HCT116 (cell line): ENCODE measurements around the gene C1orf21. TPM values are rescaled to one million over a fixed set of nuclear protein-coding genes. Genes with fewer than 3 reads are reported as not detected.

ENCODE experiments used
- ATAC-seq: fragments of 200-7000 bp; cut with Tn5 transposase; 2 replicates; pipeline ENCODE4 v1.9.1; 2020; ENCODE audit warnings: mild to moderate bottlenecking, moderate library complexity
- BruUV-seq: library from RNA; stranded (reverse); fragments of 400-500 nt; replicated peaks from 2 replicates; lab custom pipeline; 2021; lab: Mats Ljungman, UMichigan
- CTCF ChIA-PET: fragments of 300-600 bp; sonication (Branson Sonifier 250); formaldehyde crosslinking; loops from one replicate; lab custom pipeline; 2021; ENCODE audit warnings: antibody characterized with exemption; lab: Charles Lee
- POLR2A ChIA-PET: fragments of 300-600, 350-600 bp; sonication (Branson Sonifier 250); formaldehyde crosslinking; loops from one replicate; lab custom pipeline; 2021; ENCODE audit warnings: antibody characterized with exemption; lab: Charles Lee
- RAD21 ChIA-PET, 2 experiments: fragments of 300-600 bp; sonication (Branson Sonifier 250); formaldehyde crosslinking; loops; one replicate each; lab custom pipeline; 2023; ENCODE audit warnings: low total read pairs in 2 of 2; ENCODE audit not compliant: uncharacterized antibody in 2 of 2, unreplicated experiment in 2 of 2, low non-redundant PET in 1 of 2; lab: Charles Lee
- DNase-seq: peaks from one replicate; pipeline ENCODE4 v3.0.0-alpha.2; 2010; ENCODE audit warnings: low read depth, low spot score
- H2AFZ ChIP-seq: fragments of 200-600 bp; shearing (Covaris generic), sonication (generic); 2 replicates; pipeline ENCODE4 v1.6.1; 2017; ENCODE audit warnings: low read depth, mixed run types, mixed read lengths, antibody characterized with exemption, low read length; ENCODE audit not compliant: poor library complexity, severe bottlenecking
- H3K27ac ChIP-seq: 2 replicates; pipeline ENCODE4 v1.5.1; 2012; ENCODE audit warnings: low read depth, low read length
- H3K27me3 ChIP-seq: fragments of 200-600 bp; sonication (generic); 2 replicates; pipeline ENCODE4 v1.6.1; 2016; ENCODE audit warnings: mixed run types, low read length, mixed read lengths; ENCODE audit not compliant: insufficient read depth
- H3K36me3 ChIP-seq, 2 experiments: fragments of 200-500 bp in 1 of 2; fragments of 200-600 bp in 1 of 2; sonication (Bioruptor generic) in 1 of 2; sonication (generic) in 1 of 2; 2 replicates each; pipeline versions ENCODE4 v1.5.1 to v1.6.1; 2014 to 2016; ENCODE audit warnings: low read length in 2 of 2, inconsistent platforms in 1 of 2, mixed read lengths in 1 of 2, mixed run types in 1 of 2; ENCODE audit not compliant: insufficient read depth in 2 of 2, control insufficient read depth in 1 of 2
- H3K4me1 ChIP-seq, 2 experiments: fragments of 200-600 bp in 1 of 2; sonication (generic) in 1 of 2; 2 replicates each; pipeline versions ENCODE4 v1.5.1 to v1.6.1; 2012 to 2017; ENCODE audit warnings: low read length in 2 of 2, inconsistent platforms in 1 of 2, mild to moderate bottlenecking in 1 of 2, mixed read lengths in 1 of 2, mixed run types in 1 of 2, moderate library complexity in 1 of 2; ENCODE audit not compliant: insufficient read depth in 2 of 2, control insufficient read depth in 1 of 2
- H3K4me2 ChIP-seq: fragments of 200-600 bp; sonication (generic); 2 replicates; pipeline ENCODE4 v1.6.1; 2017; ENCODE audit warnings: mixed run types, low read length, mixed read lengths
- H3K4me3 ChIP-seq, 2 experiments: fragments of 200-600 bp in 1 of 2; sonication (generic) in 1 of 2; replicated peaks in 1 of 2; 2 replicates each; pipeline ENCODE4 v1.5.1; 2011 to 2016; ENCODE audit warnings: low read length in 2 of 2, control low read depth in 1 of 2, low read depth in 1 of 2, mild to moderate bottlenecking in 1 of 2, mixed read lengths in 1 of 2, mixed run types in 1 of 2
- H3K79me2 ChIP-seq: fragments of 200-600 bp; sonication (generic); 2 replicates; pipeline ENCODE4 v1.6.1; 2017; ENCODE audit warnings: mild to moderate bottlenecking, mixed run types, low read length, moderate library complexity, mixed read lengths; ENCODE audit not compliant: insufficient read depth
- H3K9ac ChIP-seq: fragments of 200-600 bp; sonication (generic); 2 replicates; pipeline ENCODE4 v1.6.1; 2016; ENCODE audit warnings: low read length, mixed read lengths
- H3K9me2 ChIP-seq: fragments of 200-600 bp; sonication (generic), shearing (Covaris generic); 2 replicates; pipeline ENCODE4 v1.6.1; 2017; ENCODE audit warnings: mixed run types, mild to moderate bottlenecking, moderate library complexity; ENCODE audit not compliant: insufficient read depth
- H3K9me3 ChIP-seq, 2 experiments: fragments of 200-500 bp in 1 of 2; fragments of 200-600 bp in 1 of 2; sonication (Bioruptor generic) in 1 of 2; sonication (generic) in 1 of 2; 2 replicates each; pipeline ENCODE4 v1.6.1; 2014 to 2017; ENCODE audit warnings: low read length in 2 of 2, mixed read lengths in 2 of 2, inconsistent platforms in 1 of 2, low read depth in 1 of 2, mild to moderate bottlenecking in 1 of 2, mixed run types in 1 of 2, moderate library complexity in 1 of 2; ENCODE audit not compliant: control insufficient read depth in 1 of 2, insufficient read depth in 1 of 2
- H4K20me1 ChIP-seq: fragments of 200-600 bp; sonication (generic), shearing (Covaris generic); 2 replicates; pipeline ENCODE4 v1.6.1; 2017; ENCODE audit warnings: mixed run types, mild to moderate bottlenecking, moderate library complexity; ENCODE audit not compliant: insufficient read depth
- CBX3 ChIP-seq: IDR thresholded peaks from 2 replicates; pipeline ENCODE4 v1.6.1; 2012; ENCODE audit warnings: low read depth
- EZH2 ChIP-seq: fragments of 200-600 bp; sonication (generic); IDR thresholded peaks from 2 replicates; pipeline ENCODE4 v1.6.1; 2017; ENCODE audit warnings: antibody characterized with exemption, mixed run types
- MAX ChIP-seq: IDR thresholded peaks from 2 replicates; pipeline ENCODE4 v1.6.1; 2012
- REST ChIP-seq: IDR thresholded peaks from 2 replicates; pipeline ENCODE4 v1.6.1; 2012; ENCODE audit warnings: low read depth
- TCF7L2 ChIP-seq: IDR thresholded peaks from 2 replicates; pipeline ENCODE4 v1.7.0; 2011; ENCODE audit warnings: borderline replicate concordance, inconsistent platforms; ENCODE audit not compliant: insufficient read depth, insufficient read length; ENCODE audit errors: extremely low read depth
- intact Hi-C: fragments of 100-400 bp; cut with micrococcal nuclease; formaldehyde crosslinking; loops from 2 replicates; pipeline ENCODE4 v1.10.0; 2022
- total RNA-seq: library from RNA; stranded (reverse); gene quantifications from one replicate; pipeline ENCODE4 v1.2.1, GENCODE V29; 2021; ENCODE audit not compliant: unreplicated experiment

Gene C1orf21
- total RNA-seq, 1 experiment from 2014 or later: 8.9 TPM

GRCh38 chr1:184473176-184473966 lies 86.5 kb downstream of the C1orf21 start:
- H3K27ac ChIP-seq: no peak overlapping the region
- intact Hi-C loops: no loop called here
- ATAC-seq: no peak
- no peak overlapping the region for H3K4me3 ChIP-seq
- ChIA-PET CTCF (no interaction called here), POLR2A (no interaction called here), RAD21 (no interaction called here)
- H4K20me1 ChIP-seq: no peaks in the 10 kb centered on the region
- H3K4me2 ChIP-seq: no peak overlapping the region
- no peak for TF ChIP-seq REST
- TF ChIP-seq CBX3: no peak
- TF ChIP-seq MAX: no peak
- TF ChIP-seq EZH2: no peak
- TF ChIP-seq TCF7L2: no peak
- H3K9me2 ChIP-seq: no peaks in the 10 kb centered on the region
- DNase-seq: no peak
- BruUV-seq: no TSS peak
- no peaks in the 10 kb centered on the region for H3K27me3 ChIP-seq
- no peaks in the 10 kb centered on the region for H3K36me3 ChIP-seq
- H3K9me3 ChIP-seq: no peaks in the 10 kb centered on the region
- no peaks in the 10 kb centered on the region for H3K79me2 ChIP-seq
- no peak overlapping the region for H3K9ac ChIP-seq
- no peak overlapping the region for H2AFZ ChIP-seq
- H3K4me1 ChIP-seq: no peaks in the 10 kb centered on the region
